IMR-90 (cell line): ENCODE measurements around the gene AIFM2. TPM values are rescaled to one million over a fixed set of nuclear protein-coding genes. Genes with fewer than 3 reads are reported as not detected.

ENCODE experiments used
- ATAC-seq: fragments of 200-7000 bp; cut with Tn5 transposase; 2 replicates; pipeline ENCODE4 v1.9.1; 2020; ENCODE audit warnings: low read depth, mild to moderate bottlenecking, moderate library complexity
- BruUV-seq: library from RNA; stranded (reverse); fragments of 400-500 nt; replicated peaks from 2 replicates; lab custom pipeline; 2021; lab: Mats Ljungman, UMichigan
- CTCF ChIA-PET: fragments of 300-600 bp; formaldehyde crosslinking; extraction: SDS; loops from one replicate; lab custom pipeline; 2021; ENCODE audit warnings: antibody characterized with exemption; lab: Yijun Ruan, JAX
- POLR2A ChIA-PET: fragments of 300-600 bp; sonication (Branson Sonifier 250); formaldehyde crosslinking; loops from one replicate; lab custom pipeline; 2022; ENCODE audit warnings: antibody characterized with exemption; ENCODE audit not compliant: unreplicated experiment; lab: Charles Lee
- DNase-seq: peaks from one replicate; pipeline ENCODE4 v3.0.0; 2013
- H2AFZ ChIP-seq: replicated peaks from 2 replicates; pipeline ENCODE3; 2013; ENCODE audit warnings: low read length, mild to moderate bottlenecking; ENCODE audit not compliant: poor library complexity
- H2AK5ac ChIP-seq: 2 replicates; pipeline ENCODE4 v1.6.1; 2013; ENCODE audit warnings: low read depth, low read length, inconsistent platforms
- H2AK9ac ChIP-seq: replicated peaks from 2 replicates; pipeline ENCODE3; 2013; ENCODE audit warnings: mild to moderate bottlenecking, low read depth, low read length, moderate library complexity; ENCODE audit not compliant: poor library complexity
- H2BK120ac ChIP-seq: 2 replicates; pipeline ENCODE4 v1.6.1; 2013; ENCODE audit warnings: low read depth, low read length, inconsistent platforms
- H2BK15ac ChIP-seq: 3 replicates; pipeline ENCODE4 v1.6.1; 2013; ENCODE audit warnings: low read depth, low read length, inconsistent platforms
- H2BK20ac ChIP-seq: 2 replicates; pipeline ENCODE4 v1.6.1; 2013; ENCODE audit warnings: low read depth, mild to moderate bottlenecking, inconsistent platforms, low read length, moderate library complexity
- H2BK5ac ChIP-seq: 2 replicates; pipeline ENCODE4 v1.6.1; 2013; ENCODE audit warnings: mild to moderate bottlenecking, low read depth, low read length, inconsistent platforms; ENCODE audit not compliant: poor library complexity, severe bottlenecking
- H3K14ac ChIP-seq: replicated peaks from 2 replicates; pipeline ENCODE4 v1.6.1; 2013; ENCODE audit warnings: low read depth, low read length, inconsistent platforms
- H3K18ac ChIP-seq: 2 replicates; pipeline ENCODE4 v1.6.1; 2013; ENCODE audit warnings: low read depth, low read length, control low read depth
- H3K23ac ChIP-seq: 2 replicates; pipeline ENCODE4 v1.6.1; 2013; ENCODE audit warnings: low read depth, low read length, inconsistent platforms
- H3K27ac ChIP-seq: 2 replicates; pipeline ENCODE4 v1.5.1; 2013; ENCODE audit warnings: mild to moderate bottlenecking, control low read depth, low read length; ENCODE audit not compliant: insufficient read depth
- H3K27me3 ChIP-seq: 2 replicates; pipeline ENCODE4 v1.6.1; 2013; ENCODE audit warnings: low read length; ENCODE audit not compliant: control insufficient read depth, insufficient read depth
- H3K36me3 ChIP-seq: 2 replicates; pipeline ENCODE4 v1.6.1; 2013; ENCODE audit warnings: low read length, mixed read lengths; ENCODE audit not compliant: control insufficient read depth, insufficient read depth
- H3K4ac ChIP-seq: 2 replicates; pipeline ENCODE4 v1.6.1; 2013; ENCODE audit warnings: low read depth, low read length, inconsistent platforms
- H3K4me1 ChIP-seq: 2 replicates; pipeline ENCODE4 v1.6.1; 2013; ENCODE audit warnings: low read length, mixed read lengths; ENCODE audit not compliant: control insufficient read depth, insufficient read depth
- H3K4me2 ChIP-seq: 2 replicates; pipeline ENCODE4 v1.6.1; 2013; ENCODE audit warnings: low read depth, mild to moderate bottlenecking, control low read depth, low read length, moderate library complexity
- H3K4me3 ChIP-seq: 2 replicates; pipeline ENCODE4 v1.5.1; 2013; ENCODE audit warnings: low read depth, mild to moderate bottlenecking, control low read depth, low read length, moderate library complexity; ENCODE audit not compliant: insufficient read depth
- H3K56ac ChIP-seq: 2 replicates; pipeline ENCODE4 v1.6.1; 2013; ENCODE audit warnings: low read length, inconsistent platforms; ENCODE audit not compliant: insufficient read depth; ENCODE audit errors: extremely low read depth
- H3K79me1 ChIP-seq, 2 experiments: 2 replicates each; pipeline ENCODE4 v1.6.1; 2013; ENCODE audit warnings: low read length in 2 of 2, inconsistent platforms in 1 of 2, low read depth in 1 of 2
- H3K9ac ChIP-seq: 2 replicates; pipeline ENCODE4 v1.6.1; 2013; ENCODE audit warnings: low read depth, low read length, control low read depth
- H3K9me1 ChIP-seq: 2 replicates; pipeline ENCODE4 v1.6.1; 2013; ENCODE audit warnings: low read length, inconsistent platforms; ENCODE audit not compliant: insufficient read depth
- H3K9me3 ChIP-seq: 2 replicates; pipeline ENCODE4 v1.6.1; 2013; ENCODE audit warnings: low read length; ENCODE audit not compliant: control insufficient read depth, insufficient read depth
- H4K20me1 ChIP-seq: 2 replicates; pipeline ENCODE4 v1.6.1; 2013; ENCODE audit warnings: low read length, inconsistent platforms; ENCODE audit not compliant: insufficient read depth
- H4K5ac ChIP-seq: 2 replicates; pipeline ENCODE4 v1.6.1; 2013; ENCODE audit warnings: mild to moderate bottlenecking, low read depth, low read length, control low read depth
- H4K8ac ChIP-seq, 2 experiments: 2 replicates each; pipeline ENCODE4 v1.6.1; 2013; ENCODE audit warnings: low read depth in 2 of 2, low read length in 2 of 2, control low read depth in 1 of 2, inconsistent platforms in 1 of 2
- H4K91ac ChIP-seq: 2 replicates; pipeline ENCODE4 v1.6.1; 2013; ENCODE audit warnings: low read depth, low read length, inconsistent platforms; ENCODE audit not compliant: insufficient read depth
- CHD1 ChIP-seq: IDR thresholded peaks from 2 replicates; pipeline ENCODE4 v1.6.1; 2012; ENCODE audit warnings: low read depth, low read length, improper control_type of control experiment
- FOS ChIP-seq: fragments of 150-350 bp; IDR thresholded peaks from 2 replicates; pipeline ENCODE4 v1.6.1; 2016; ENCODE audit warnings: low read depth, low read length
- MAFK ChIP-seq: IDR thresholded peaks from 2 replicates; pipeline ENCODE4 v1.6.1; 2012; ENCODE audit warnings: low read depth, low read length, improper control_type of control experiment
- MAZ ChIP-seq: IDR thresholded peaks from 2 replicates; pipeline ENCODE4 v1.6.1; 2012; ENCODE audit warnings: low read depth, mild to moderate bottlenecking, low read length, improper control_type of control experiment, moderate library complexity, borderline replicate concordance
- MXI1 ChIP-seq: IDR thresholded peaks from 2 replicates; pipeline ENCODE4 v1.6.1; 2012; ENCODE audit warnings: low read depth, mild to moderate bottlenecking, low read length, moderate library complexity, borderline replicate concordance
- NFE2L2 ChIP-seq: fragments of 150-350 bp; IDR thresholded peaks from 2 replicates; pipeline ENCODE4 v1.6.1; 2016; ENCODE audit warnings: low read depth, mild to moderate bottlenecking, low read length
- SMC3 ChIP-seq: fragments of 150-350 bp; IDR thresholded peaks from 2 replicates; pipeline ENCODE4 v1.6.1; 2016; ENCODE audit warnings: low read depth, mild to moderate bottlenecking, antibody characterized with exemption, low read length, moderate library complexity
- WGBS, 2 experiments: methylation state at CpG; one replicate each; pipeline versions ENCODE4 v1.1.5 to v1.1.7; 2013; ENCODE audit warnings: missing lambda C conversion rate in 2 of 2; ENCODE audit not compliant: insufficient read length in 1 of 2; ENCODE audit errors: extremely low coverage in 2 of 2; 5-methylcytosine and 5-hydroxymethylcytosine counted together
- dilution Hi-C: fragments of 300-500 bp; cut with HindIII; formaldehyde crosslinking; loops from one replicate; pipeline ENCODE4 v1.14.3; 2018; ENCODE audit warnings: low sequenced_read_pairs; ENCODE audit not compliant: unreplicated experiment
- in situ Hi-C: fragments of 300-500 bp; cut with MboI; formaldehyde crosslinking; loops from 3 replicates; pipeline ENCODE4 v1.14.3; 2019; ENCODE audit warnings: low sequenced_read_pairs, inconsistent platforms, mixed read lengths
- intact Hi-C: fragments of 100-400 bp; cut with micrococcal nuclease; formaldehyde crosslinking; loops from 2 replicates; pipeline ENCODE4 v1.10.0; 2022
- polyA plus RNA-seq, 3 experiments: library from polyadenylated mRNA; depleted of rRNA; stranded (reverse); fragments of >200 nt; gene quantifications; 2 replicates each; pipeline ENCODE4 v1.2.3, GENCODE V29; 2012; ENCODE audit warnings: low replicate concordance in 1 of 3
- total RNA-seq: library from RNA; depleted of rRNA; stranded (reverse); fragments of >200 nt; gene quantifications from 2 replicates; pipeline ENCODE4 v1.2.3, GENCODE V29; 2012
- TF ChIP-seq, protein P1 (sequence below): fragments of 150-350 bp; IDR thresholded peaks from 2 replicates; pipeline ENCODE4 v1.6.1; 2017; ENCODE audit warnings: mild to moderate bottlenecking, antibody characterized with exemption, low read length, low read depth
- TF ChIP-seq, protein P2 (sequence below): conservative IDR thresholded peaks from 2 replicates; pipeline ENCODE4 v1.5.1; 2012; ENCODE audit warnings: mild to moderate bottlenecking, low read depth, low read length, improper control_type of control experiment
- TF ChIP-seq, protein P3 (sequence below): fragments of 150-350 bp; IDR thresholded peaks from 2 replicates; pipeline ENCODE4 v1.6.1; 2016; ENCODE audit warnings: low read depth, mild to moderate bottlenecking, low read length, moderate library complexity, borderline replicate concordance

AIFM2 gene
- total and polyA plus RNA-seq, 2 of the 4 experiments (the other 2 are of a cell fraction), result 2.0 to 4.6 TPM

DNA sequence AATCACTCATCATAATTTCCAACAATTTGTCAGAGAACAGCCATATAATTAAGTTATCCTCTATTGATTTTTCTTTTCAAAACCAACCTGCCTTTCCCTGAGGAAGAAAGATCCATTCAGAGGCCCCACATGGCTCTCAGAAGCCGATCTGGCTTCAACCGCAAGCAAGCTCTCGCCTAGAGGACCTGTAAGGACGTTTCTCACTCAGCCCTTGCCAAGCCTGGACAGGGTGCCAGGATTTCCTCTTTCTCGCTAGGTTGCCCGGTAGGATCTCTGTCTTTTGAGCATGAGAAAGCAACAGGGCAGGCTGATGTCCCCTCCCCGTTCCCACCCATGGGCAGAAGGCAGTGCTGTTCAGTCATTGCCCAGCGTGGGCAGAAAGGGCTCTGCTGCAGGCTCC is 13.0 kb downstream of the AIFM2 start:
- H3K27me3 ChIP-seq, result no peaks in the 10 kb centered on the region
- TF ChIP-seq SMC3 (no peak), MAZ (no peak), MXI1 (no peak), CHD1 (no peak), FOS (no peak), MAFK (no peak), NFE2L2 (no peak)
- TF ChIP-seq, protein P1, sequence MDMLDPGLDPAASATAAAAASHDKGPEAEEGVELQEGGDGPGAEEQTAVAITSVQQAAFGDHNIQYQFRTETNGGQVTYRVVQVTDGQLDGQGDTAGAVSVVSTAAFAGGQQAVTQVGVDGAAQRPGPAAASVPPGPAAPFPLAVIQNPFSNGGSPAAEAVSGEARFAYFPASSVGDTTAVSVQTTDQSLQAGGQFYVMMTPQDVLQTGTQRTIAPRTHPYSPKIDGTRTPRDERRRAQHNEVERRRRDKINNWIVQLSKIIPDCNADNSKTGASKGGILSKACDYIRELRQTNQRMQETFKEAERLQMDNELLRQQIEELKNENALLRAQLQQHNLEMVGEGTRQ, result no peak
- TF ChIP-seq, protein P2, sequence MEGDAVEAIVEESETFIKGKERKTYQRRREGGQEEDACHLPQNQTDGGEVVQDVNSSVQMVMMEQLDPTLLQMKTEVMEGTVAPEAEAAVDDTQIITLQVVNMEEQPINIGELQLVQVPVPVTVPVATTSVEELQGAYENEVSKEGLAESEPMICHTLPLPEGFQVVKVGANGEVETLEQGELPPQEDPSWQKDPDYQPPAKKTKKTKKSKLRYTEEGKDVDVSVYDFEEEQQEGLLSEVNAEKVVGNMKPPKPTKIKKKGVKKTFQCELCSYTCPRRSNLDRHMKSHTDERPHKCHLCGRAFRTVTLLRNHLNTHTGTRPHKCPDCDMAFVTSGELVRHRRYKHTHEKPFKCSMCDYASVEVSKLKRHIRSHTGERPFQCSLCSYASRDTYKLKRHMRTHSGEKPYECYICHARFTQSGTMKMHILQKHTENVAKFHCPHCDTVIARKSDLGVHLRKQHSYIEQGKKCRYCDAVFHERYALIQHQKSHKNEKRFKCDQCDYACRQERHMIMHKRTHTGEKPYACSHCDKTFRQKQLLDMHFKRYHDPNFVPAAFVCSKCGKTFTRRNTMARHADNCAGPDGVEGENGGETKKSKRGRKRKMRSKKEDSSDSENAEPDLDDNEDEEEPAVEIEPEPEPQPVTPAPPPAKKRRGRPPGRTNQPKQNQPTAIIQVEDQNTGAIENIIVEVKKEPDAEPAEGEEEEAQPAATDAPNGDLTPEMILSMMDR, result no peak
- TF ChIP-seq, protein P3, sequence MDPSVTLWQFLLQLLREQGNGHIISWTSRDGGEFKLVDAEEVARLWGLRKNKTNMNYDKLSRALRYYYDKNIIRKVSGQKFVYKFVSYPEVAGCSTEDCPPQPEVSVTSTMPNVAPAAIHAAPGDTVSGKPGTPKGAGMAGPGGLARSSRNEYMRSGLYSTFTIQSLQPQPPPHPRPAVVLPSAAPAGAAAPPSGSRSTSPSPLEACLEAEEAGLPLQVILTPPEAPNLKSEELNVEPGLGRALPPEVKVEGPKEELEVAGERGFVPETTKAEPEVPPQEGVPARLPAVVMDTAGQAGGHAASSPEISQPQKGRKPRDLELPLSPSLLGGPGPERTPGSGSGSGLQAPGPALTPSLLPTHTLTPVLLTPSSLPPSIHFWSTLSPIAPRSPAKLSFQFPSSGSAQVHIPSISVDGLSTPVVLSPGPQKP, result no peak
- intact Hi-C loops, result no loop called here
- no peak overlapping the region for H4K91ac ChIP-seq
- no peak overlapping the region for H2BK120ac ChIP-seq
- ATAC-seq, result no peak
- H2BK20ac ChIP-seq, result no peak overlapping the region
- H2BK15ac ChIP-seq, result no peak overlapping the region
- dilution Hi-C loops, result no loop called here
- H3K56ac ChIP-seq, result no peak overlapping the region
- no peaks in the 10 kb centered on the region; the same call in 1 of the 2 replicates for H3K4me1 ChIP-seq
- no peak overlapping the region for H2AK5ac ChIP-seq
- H3K27ac ChIP-seq, result no peak overlapping the region
- H3K14ac ChIP-seq, result no peak overlapping the region
- H4K20me1 ChIP-seq, result peaks cover 8% of the 10 kb centered on the region
- 90% methylated on average over 7 of the region's 8 CpGs; no CpG with 5 or more reads in 1 of the 2 experiments for WGBS, 2 experiments
- peaks cover 49% of the 10 kb centered on the region for H3K36me3 ChIP-seq
- peaks cover 9% of the 10 kb centered on the region; the same call in 1 of the 2 replicates for H3K9me1 ChIP-seq
- H3K18ac ChIP-seq, result no peak overlapping the region
- H3K9ac ChIP-seq, result no peak overlapping the region
- H4K8ac ChIP-seq, result no peak overlapping the region
- H3K4me2 ChIP-seq, result no peak overlapping the region
- ChIA-PET CTCF (no interaction called here), POLR2A (no interaction called here)
- peaks cover 5 to 15% of the 10 kb centered on the region in 2 experiments for H3K79me1 ChIP-seq
- no peak overlapping the region for H3K4me3 ChIP-seq
- BruUV-seq, result no TSS peak
- no peak overlapping the region for H3K4ac ChIP-seq
- H4K5ac ChIP-seq, result no peak overlapping the region
- no peaks in the 10 kb centered on the region for H3K9me3 ChIP-seq
- H2AFZ ChIP-seq, result no peak overlapping the region
- H3K23ac ChIP-seq, result no peak overlapping the region
- in situ Hi-C loops, result no loop called here
- H2AK9ac ChIP-seq, result no peak overlapping the region
- H2BK5ac ChIP-seq, result no peak overlapping the region
- DNase-seq, result no peak
